Measurements from ENCODE around the gene CTRB1. TPM values are rescaled to one million over a fixed set of nuclear protein-coding genes. Genes with fewer than 3 reads are reported as not detected.
"Not testable (repeated sequence)": the region's sequence is repeated elsewhere in the genome, so short reads cannot be mapped to it uniquely, and the experiment has no call there.

The CTRB1 gene
- total and polyA plus RNA-seq, 2 of the 13 experiments (the other 11 are each of a cell fraction or from before 2014, with no cell fraction given) = not detected

GRCh38 chr16:75222271-75222783, 3.5 kb downstream of the CTRB1 start (continued):
- TF ChIP-seq ZNF687 (CRISPR knock-in tag; IDR thresholded peaks at IDR 0.05) = peak; percentile 74
- TF ChIP-seq ZNF276 (CRISPR knock-in tag; IDR thresholded peaks at IDR 0.05; ENCODE audit: low read depth) = no peak
- no peak for TF ChIP-seq ZNF337 (CRISPR knock-in tag; IDR thresholded peaks at IDR 0.05; ENCODE audit: borderline replicate concordance, low read depth)
- no peak for TF ChIP-seq NR1H2 (CRISPR knock-in tag; IDR thresholded peaks at IDR 0.05; ENCODE audit: borderline replicate concordance, low read depth)
- no peak for TF ChIP-seq ZBED4 (CRISPR knock-in tag; IDR thresholded peaks at IDR 0.05; ENCODE audit: borderline replicate concordance)
- no peak for TF ChIP-seq SAFB2 (CRISPR knock-in tag; IDR thresholded peaks at IDR 0.05; ENCODE audit: borderline replicate concordance, low read depth)
- 0 out of 2 replicates have a peak, but pooled peaks have one; percentile 36 for TF ChIP-seq MEF2D (CRISPR knock-in tag; IDR thresholded peaks at IDR 0.05)
- TF ChIP-seq HNRNPLL (IDR thresholded peaks at IDR 0.05; ENCODE audit: low read depth, low read length, poor library complexity, severe bottlenecking) = peak; percentile 22
- TF ChIP-seq ZBTB33 (CRISPR knock-in tag; IDR thresholded peaks at IDR 0.05) = 0 out of 2 replicates have a peak, but pooled peaks have one; percentile 17

GRCh38 chr16:75223129-75223528, 4.3 kb downstream of the CTRB1 start:
- H2AFZ ChIP-seq (ENCODE audit: low read length); H3K79me2 ChIP-seq (ENCODE audit: insufficient read depth, low read length); ATAC-seq; POLR2A ChIA-PET; H3K4me2 ChIP-seq (ENCODE audit: low read depth, low read length); intact Hi-C loops (cut with micrococcal nuclease; ENCODE audit: unreplicated experiment); DNase-seq (ENCODE audit: low spot score); H3K36me3 ChIP-seq (replicated peaks in 1 of 2; ENCODE audit: control insufficient read depth in 1 of 2, insufficient read depth in 2 of 2, low read length in 2 of 2); H3K9me3 ChIP-seq (ENCODE audit: low read length); H3K9ac ChIP-seq (ENCODE audit: insufficient read depth, low read depth, low read length); CTCF ChIA-PET (ENCODE audit: low intra/inter-chr PET ratio, low total read pairs); BruUV-seq (replicated peaks); FAIRE-seq; H3K4me3 ChIP-seq (replicated peaks in 1 of 3; ENCODE audit: insufficient read depth in 1 of 3, low read depth in 2 of 3, low read length in 3 of 3); H3K27ac ChIP-seq (ENCODE audit: extremely low read length, insufficient read depth, low read length); in situ Hi-C loops (cut with HindIII; ENCODE audit: extremely low pct_ligation_motif_present, low pct_unique_long_range_greater_than_20kb); H4K20me1 ChIP-seq (ENCODE audit: insufficient read depth, low read length): not testable (repeated sequence)
- Histone ChIP-seq H3K27me3 (ENCODE audit: control insufficient read depth in 1 of 2, insufficient read depth in 2 of 2, low read length in 2 of 2) (peaks cover 10 to 34% of the 10 kb centered on the region in 2 experiments), H3K4me1 (ENCODE audit: insufficient read depth, low read length) (peaks cover 43% of the 10 kb centered on the region)
- WGBS (ENCODE audit: low lambda C conversion rate) = no CpG with 5 or more reads among the region's 20 CpGs
